CD4-positive, alpha-beta T cell treated with Interleukin-2 at 100 ng/mL for 4 hours (primary cell): ENCODE measurements around the gene DOCK2.
"Not testable (repeated sequence)": the region's sequence is repeated elsewhere in the genome, so short reads cannot be mapped to it uniquely, and the experiment has no call there.

Experiments used
- DNase-seq: peaks from one replicate; pipeline ENCODE4 v3.0.0-alpha.2; 2020; ENCODE audit warnings: low spot score

Gene DOCK2

GRCh38 chr5:169719360-169720314 lies 82.6 kb downstream of the DOCK2 start:
- no peak for DNase-seq

GRCh38 chr5:169721771-169722170 lies 84.7 kb downstream of the DOCK2 start:
- no peak for DNase-seq

GRCh38 chr5:169723103-169723831 lies 86.2 kb downstream of the DOCK2 start:
- DNase-seq, result no peak

- no peak for DNase-seq
Measured at GRCh38 chr5:169724303-169725087, 87.4 kb downstream of the DOCK2 start.

GRCh38 chr5:169725665-169726064 lies 88.6 kb downstream of the DOCK2 start:
- not testable (repeated sequence) for DNase-seq

GRCh38 chr5:169728418-169728817 lies 91.3 kb downstream of the DOCK2 start:
- no peak for DNase-seq

- no peak for DNase-seq
Measured at GRCh38 chr5:169731221-169731620, 94.1 kb downstream of the DOCK2 start.

- no peak for DNase-seq
Measured at GRCh38 chr5:169732841-169733240, 95.8 kb downstream of the DOCK2 start.

GRCh38 chr5:169735913-169736312 lies 98.8 kb downstream of the DOCK2 start:
- DNase-seq, result no peak

GRCh38 chr5:169736653-169737052 lies 99.6 kb downstream of the DOCK2 start:
- no peak for DNase-seq

GRCh38 chr5:169740435-169740834 lies 103.4 kb downstream of the DOCK2 start:
- DNase-seq, result no peak

- DNase-seq, result no peak
Measured at GRCh38 chr5:169742771-169743296, 105.8 kb downstream of the DOCK2 start.

- no peak for DNase-seq
Measured at GRCh38 chr5:169744336-169744735, 107.3 kb downstream of the DOCK2 start.

- no peak for DNase-seq
Measured at GRCh38 chr5:169745441-169746146, 108.5 kb downstream of the DOCK2 start.

- DNase-seq, result no peak
Measured at GRCh38 chr5:169746147-169746694, 109.1 kb downstream of the DOCK2 start.

- no peak for DNase-seq
Measured at GRCh38 chr5:169748174-169748573, 111.1 kb downstream of the DOCK2 start.

GRCh38 chr5:169749295-169749694 lies 112.2 kb downstream of the DOCK2 start:
- DNase-seq, result no peak

- no peak for DNase-seq
Measured at GRCh38 chr5:169751490-169751889, 114.4 kb downstream of the DOCK2 start.

- DNase-seq, result not testable (repeated sequence)
Measured at GRCh38 chr5:169752566-169752965, 115.5 kb downstream of the DOCK2 start.

- no peak for DNase-seq
Measured at GRCh38 chr5:169753795-169754194, 116.7 kb downstream of the DOCK2 start.

GRCh38 chr5:169754737-169755136 lies 117.7 kb downstream of the DOCK2 start:
- DNase-seq, result no peak
